Amniotic epithelial cell (primary cell): Measurements from ENCODE around the gene DHX35.
"Not testable (repeated sequence)": the region's sequence is repeated elsewhere in the genome, so short reads cannot be mapped to it uniquely, and the experiment has no call there.

Experiments
- DNase-seq: peaks from one replicate; pipeline ENCODE4 v3.0.0-alpha.2; 2010; ENCODE audit warnings: low read depth

Gene DHX35

DNA sequence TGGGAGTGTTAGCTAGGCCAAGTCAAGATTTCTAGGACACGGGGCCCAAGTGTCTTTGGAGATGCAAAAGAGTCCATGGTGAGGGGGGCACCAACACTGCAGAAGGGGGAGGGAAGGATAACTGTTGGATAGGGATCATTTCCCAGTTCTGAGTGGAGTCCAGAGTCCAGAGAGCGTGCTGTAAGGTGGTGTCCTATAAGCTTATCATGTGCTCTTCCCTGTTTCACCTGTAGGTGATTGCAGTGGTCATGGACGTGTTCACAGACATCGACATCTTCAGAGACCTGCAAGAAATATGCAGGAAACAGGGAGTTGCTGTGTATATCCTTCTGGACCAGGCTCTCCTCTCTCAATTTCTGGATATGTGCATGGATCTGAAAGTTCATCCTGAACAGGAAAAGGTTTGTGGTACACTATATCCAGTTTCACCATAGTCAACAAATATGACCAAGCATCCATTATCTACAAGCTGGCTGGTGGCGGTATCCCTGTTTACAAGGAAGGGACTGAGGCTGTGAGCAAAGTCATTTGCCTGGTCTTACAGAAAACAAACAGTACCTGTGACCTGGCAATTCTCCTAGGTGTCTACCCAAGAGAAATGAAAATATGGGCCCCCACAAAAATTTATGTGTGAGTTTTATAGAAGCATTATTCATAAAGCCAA, 20.3 kb upstream of the DHX35 start:
- DNase-seq = no peak

DNA sequence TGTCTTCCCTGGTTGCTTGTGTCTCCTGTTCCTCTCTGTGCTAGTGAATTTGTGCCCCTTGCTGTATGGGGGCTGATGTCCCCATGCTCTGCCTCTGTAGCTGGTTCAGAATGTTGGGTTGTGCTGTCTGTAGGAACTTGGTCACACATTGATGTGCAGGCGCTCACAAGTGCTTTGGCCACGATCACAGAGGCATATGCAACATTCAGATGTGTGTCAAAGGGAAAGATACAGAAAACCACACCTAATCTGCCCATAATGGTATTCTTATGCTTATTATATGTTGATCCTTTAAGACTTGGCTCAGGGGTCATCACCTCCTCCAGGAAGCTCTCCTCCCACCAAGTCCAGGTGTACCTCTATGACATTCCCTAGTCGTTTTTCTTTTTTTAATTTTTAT, 17.1 kb upstream of the DHX35 start:
- no peak for DNase-seq

DNA sequence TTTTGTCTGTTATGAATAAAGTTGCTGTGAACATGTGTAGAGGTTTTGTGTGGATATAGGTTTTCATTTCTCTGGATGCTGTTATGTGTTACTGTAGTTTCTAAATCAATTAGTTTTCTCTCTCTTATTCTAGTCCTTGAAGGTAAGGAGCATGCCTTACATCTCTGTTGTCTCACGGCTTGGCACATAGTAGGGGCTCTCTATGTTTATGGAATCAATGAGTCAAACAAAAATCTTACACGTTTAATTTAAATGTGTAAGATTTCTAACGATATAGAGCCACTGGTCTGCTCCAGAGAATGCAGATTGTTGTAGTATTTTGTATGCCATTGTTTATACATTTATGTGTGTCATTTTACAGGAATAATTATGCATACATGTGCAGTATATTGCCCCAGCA, 15.3 kb upstream of the DHX35 start:
- no peak for DNase-seq

DNA sequence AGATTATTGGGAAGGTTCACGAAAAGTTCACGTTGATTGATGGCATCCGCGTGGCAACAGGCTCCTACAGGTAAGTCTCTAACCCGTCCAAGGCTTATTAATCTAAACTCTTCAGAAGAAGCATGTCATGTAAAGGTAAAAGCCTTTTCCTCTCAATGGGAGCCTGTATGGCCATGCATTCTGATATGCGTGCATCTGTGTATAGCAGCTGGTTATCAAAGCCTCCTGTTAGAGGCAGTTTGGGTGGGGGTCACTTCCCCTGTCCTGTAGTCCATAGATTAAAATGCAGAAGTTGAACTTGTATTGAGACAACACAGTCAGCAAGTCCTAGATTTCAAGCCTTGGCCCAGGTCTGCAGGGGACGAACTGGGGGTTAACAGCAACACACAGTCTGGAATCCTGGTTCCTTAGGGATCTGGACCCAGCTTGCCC, 14.2 kb upstream of the DHX35 start:
- DNase-seq = no peak

DNA sequence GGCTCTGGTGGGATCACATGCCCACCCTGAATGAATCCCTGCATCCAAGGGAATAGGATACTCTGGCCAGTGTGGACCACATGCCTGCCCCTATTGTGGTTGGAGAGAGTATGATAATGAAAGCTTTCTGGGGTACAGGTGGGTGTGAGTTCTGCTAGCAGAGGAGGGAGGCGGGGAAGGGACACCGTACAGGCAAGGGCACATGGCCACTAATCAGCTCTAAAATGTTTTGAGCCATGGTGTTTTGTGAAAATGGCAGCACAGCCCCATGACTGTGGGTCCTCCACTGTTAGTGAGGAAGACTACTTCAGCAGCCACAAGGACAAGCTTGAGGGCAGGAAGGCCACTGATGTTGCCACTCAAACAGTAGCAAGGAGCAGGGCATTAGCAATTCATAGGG, 11.9 kb upstream of the DHX35 start:
- no peak for DNase-seq

DNA sequence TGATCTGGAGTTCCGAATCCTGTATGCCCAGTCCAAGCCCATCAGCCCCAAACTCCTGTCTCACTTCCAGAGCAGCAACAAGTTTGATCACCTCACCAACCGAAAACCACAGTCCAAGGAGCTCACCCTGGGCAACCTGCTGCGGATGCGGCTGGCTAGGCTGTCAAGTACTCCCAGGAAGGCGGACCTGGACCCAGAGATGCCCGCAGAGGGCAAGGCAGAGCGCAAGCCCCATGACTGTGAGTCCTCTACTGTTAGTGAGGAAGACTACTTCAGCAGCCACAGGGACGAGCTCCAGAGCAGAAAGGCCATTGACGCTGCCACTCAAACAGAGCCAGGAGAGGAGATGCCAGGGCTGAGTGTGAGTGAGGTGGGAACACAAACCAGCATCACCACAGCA, 10.5 kb upstream of the DHX35 start:
- DNase-seq = no peak

DNA sequence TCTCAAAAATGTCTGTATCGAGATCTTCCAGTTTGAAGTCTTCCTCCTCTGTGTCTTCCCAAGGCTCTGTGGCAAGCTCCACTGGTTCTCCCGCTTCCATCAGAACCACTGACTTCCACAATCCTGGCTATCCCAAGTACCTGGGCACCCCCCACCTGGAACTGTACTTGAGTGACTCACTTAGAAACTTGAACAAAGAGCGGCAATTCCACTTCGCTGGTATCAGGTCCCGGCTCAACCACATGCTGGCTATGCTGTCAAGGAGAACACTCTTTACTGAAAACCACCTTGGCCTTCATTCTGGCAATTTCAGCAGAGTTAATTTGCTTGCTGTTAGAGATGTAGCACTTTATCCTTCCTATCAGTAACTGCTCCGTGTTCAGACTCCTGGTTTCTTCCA, 10.0 kb upstream of the DHX35 start:
- DNase-seq = no peak

DNA sequence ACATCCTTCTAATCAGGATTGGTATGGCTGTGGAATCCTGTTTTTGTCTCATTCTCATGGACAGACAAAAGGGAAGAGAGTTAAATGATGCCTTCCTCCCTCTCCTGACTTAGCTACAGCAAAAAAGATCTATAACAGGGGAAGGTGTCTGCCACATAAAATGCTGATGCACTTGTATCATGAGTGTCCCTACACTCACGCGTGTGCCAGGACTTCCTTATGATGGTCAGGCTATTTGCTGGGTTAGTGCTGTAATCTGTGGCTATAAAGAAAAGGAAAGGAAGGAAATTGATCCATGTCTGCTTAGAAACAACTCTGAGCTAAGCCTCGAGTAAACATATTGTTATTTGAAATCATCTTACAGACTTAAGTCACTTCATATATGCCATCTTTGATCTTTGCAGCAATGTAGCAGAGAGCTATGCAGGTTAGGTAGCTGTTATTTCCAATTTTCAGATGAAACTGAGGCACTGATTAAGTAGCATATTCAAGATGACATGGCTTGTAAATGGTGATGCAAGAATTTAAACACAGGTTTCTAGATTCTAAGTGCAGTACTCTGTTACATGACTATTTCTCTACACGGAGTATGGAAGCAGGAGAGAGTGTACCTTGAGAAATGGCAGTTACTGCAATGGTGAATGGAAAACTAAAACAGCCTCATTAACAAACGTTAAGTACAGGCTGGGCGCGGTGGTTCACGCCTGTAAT, 8.4 kb upstream of the DHX35 start:
- DNase-seq = no peak

DNA sequence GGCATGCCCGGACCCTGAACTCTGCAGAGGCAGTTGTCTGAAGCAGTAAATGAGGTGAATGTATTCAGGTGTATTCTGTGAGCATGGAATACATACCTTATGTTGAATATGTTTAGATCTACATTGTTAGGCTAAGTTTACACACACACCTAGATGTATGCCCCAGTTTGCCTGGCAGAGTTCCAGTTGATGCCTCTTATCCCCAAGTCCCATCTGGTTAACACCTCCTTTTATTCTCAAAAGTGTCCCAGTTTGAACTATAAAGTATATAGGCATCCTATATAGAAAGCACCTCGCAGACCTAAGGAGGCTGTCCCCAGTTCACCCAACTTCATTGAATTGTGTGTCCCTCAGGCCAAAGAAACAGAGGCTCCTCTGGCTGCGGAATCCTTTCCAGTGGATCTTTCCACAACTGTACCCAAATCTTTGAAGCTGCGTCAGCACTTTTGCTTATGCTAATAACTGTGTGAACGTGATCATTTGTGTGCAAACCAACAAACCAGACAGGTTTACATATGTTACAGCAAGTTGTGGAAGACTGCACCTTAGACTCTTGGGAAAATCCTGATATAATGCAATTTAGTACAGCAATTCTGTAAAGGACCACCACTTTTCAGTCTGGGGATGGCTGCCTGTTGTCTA, 4.8 kb upstream of the DHX35 start:
- DNase-seq = no peak

DNA sequence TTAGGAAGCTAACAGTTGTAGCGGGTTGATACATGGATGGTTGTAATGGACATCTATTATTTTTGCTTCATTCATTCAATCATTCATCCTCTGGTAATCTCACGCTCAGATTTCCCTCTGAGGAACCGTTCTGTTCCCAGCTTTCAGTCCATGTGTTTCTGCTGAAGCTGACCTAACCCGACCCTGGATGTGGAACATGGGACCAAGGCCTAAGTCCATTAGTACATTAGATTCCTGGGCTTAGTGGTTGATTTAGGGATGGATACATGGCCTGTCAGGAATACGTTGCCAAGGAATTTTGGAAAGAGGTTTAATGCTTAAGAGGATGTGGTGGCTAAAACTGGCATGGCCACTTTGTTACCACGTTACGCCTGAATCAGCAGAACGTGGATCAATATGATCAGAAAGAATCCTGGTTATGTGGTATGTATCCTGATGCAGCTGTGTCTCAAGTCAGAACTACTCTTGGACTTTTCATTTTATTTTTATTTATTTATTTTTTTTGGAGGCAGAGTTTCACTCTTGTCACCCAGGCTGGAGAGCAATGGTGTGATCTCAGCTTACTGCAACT, 4.1 kb upstream of the DHX35 start:
- no peak for DNase-seq

DNA sequence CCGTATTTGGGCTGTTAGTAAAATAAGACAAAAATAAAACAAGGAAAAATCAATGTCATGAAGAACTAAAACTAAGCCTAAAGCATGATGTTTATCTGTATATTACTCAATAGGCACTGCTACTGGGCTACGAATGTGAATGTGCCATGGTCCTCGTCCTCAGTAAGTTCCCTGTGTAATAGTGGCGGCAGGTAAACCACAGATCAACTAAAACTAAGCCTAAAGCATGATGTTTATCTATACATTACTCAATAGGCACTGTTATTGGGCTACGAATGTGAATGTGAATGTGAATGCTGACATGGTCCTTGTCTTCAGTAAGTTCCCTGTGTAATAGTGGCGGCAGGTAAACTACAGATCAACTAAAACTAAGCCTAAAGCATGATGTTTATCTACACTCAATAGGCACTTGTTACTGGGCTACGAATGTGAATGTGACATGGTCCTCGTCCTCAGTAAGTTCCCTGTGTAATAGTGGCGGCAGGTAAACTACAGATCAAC, 1.9 kb upstream of the DHX35 start:
- not testable (repeated sequence) for DNase-seq

DNA sequence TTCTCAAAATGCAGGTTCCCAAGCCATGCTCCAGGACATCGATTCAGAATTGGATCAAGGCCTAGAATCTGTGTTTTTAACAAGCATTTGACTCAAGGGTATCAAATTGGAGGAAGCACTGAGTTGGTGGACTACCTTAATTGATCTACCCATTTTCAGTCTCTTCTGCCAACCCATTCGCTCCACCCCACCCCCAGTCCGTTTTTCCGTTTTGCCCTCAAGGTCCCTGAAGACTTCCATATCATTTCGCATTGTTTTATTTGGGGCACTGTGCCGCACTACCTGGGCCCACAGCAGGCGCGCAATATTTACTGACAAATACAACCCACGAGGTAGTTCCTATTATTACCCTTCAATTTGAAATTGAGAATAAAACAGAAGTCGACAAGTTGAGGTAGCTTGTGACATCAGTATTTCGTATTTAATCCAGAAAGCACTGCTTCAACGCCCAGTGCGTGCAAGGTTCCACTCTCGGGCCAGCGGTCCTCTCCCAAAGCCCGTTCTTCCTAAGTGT, 557 bp upstream of the DHX35 start:
- DNase-seq = no peak

DNA sequence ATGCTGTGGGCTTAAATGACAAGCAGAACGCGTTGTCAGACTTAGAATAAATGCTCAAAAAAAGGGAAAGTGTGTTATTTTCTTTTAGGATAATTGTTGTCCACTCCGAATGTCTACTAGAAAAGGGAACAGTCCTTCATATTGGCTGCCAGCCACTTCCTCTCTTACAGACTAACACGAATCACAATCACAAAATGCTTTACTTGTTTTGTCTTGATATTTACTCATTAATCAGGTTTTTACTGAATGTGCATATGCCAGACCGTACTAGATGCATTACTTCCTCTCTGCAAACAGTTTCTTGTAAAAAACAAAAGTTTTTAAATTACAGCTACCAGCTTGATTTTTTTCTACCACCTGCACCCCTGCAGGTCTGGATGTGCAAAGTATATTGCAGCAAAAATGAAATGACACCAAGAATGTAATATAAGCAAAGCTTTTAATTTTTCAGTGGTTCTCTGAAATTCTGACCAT, 821 bp downstream of the DHX35 start:
- no peak for DNase-seq

DNA sequence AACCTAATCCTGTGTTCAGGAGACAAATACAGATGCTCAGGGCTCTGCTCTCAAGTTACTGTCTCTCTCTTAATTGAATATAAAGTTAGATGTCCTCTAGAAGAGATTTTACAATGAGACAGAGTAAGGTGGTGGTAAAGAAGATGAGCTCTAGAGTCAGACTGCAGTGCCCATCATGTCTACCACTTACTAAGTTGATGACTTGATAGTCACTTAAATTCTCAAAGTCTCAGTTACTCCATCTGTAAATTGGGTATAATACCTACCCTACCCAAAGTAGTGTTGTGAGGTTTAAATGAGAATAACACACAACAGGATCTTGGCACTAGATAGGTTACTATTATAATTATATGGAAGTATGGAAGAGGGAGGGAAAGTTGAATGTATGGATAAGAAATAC, 1.6 kb downstream of the DHX35 start:
- DNase-seq = no peak

DNA sequence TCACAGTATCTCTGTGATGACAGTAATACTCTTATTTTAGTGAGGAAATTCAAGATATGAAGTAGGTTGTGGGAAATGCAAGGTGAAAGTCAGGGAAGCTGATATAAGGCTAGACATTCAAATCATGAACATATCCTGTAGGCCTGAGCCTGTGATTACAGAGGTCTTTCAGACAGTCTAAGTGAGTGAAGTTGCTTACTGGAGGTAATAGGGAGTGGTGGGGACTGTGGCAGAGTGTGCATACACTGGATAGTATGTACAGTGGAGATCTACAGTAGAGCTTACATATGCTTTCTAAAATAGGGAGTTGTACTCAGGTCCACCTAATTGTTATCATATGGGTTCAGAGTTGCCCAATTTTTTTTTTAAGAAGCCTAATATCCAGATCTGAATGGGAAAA, 3.1 kb downstream of the DHX35 start:
- DNase-seq = no peak

DNA sequence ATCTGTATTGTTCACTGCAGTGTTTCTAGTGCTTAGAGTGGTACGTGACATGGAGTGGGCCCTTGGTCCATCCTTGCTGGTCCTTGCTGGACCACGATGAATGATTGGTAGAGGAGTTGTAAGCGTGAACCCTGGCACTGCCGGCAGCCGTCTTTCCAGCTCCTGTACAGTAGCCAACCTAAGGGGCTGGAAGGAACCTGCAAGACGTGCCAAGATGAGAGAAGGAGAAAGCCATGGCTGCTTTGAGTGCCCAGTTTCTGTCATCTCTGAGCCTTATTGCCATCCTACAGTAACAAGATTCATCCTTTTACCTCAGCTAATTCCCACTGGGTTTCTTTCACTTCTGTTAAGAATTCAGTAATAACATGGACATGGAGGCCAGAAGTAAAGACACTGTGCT, 5.9 kb downstream of the DHX35 start:
- DNase-seq = no peak

DNA sequence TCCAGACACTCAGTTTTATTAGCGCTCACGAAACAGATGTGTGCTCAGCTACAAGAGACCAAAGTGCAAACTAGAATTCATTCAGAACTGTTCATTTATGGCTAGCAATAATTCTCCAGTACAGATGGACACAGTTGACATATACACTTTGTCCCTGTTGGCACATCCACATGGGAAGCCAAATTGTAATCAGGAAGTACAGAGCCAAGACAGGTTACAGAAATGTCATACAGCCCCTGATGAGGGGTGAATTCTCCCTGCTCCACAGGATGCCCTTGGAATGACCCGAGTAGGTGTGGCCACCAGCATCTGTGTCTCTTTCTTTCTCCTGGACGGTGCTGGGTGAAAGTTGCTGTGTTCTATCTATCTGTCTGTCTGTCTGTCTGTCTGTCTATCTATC, 7.6 kb downstream of the DHX35 start:
- no peak for DNase-seq

DNA sequence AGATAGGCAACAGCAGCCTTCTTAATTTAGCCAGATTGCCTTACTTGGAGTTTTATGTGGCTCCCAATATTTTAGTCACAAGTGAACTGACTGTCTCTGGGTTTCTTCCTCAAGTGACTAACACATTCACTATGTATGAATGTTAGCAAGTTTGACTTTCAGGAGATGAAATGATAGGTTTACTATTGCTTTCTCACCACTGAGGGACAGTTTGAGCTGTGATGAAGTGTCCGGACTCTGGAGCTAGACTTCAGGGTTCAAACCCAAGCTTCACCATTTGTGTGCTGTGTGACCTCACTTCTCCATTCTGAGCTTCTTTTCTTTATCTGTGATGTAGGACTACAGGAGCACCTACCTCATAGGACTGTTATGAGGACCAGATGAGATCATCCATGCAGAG, 8.2 kb downstream of the DHX35 start:
- DNase-seq = peak; percentile 72

DNA sequence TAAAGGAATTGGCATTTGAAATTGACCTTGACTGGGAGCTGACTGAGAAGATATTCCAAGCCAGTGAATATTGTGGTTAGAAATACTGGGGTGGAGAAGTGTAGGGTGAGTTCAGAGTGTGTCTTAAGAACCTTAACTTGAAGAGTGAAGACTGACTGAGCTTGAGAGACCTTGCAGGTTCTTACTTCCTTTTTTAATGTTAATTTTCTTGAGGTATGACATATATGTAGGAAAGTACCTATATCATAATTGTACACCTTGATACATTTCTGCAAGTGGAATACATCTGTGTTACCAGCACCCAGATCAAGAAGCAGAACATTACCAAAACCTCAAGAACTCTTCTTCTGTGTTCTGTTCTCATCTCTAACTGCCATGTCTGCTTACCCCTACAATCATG, 11.0 kb downstream of the DHX35 start:
- peak; percentile 41 for DNase-seq

DNA sequence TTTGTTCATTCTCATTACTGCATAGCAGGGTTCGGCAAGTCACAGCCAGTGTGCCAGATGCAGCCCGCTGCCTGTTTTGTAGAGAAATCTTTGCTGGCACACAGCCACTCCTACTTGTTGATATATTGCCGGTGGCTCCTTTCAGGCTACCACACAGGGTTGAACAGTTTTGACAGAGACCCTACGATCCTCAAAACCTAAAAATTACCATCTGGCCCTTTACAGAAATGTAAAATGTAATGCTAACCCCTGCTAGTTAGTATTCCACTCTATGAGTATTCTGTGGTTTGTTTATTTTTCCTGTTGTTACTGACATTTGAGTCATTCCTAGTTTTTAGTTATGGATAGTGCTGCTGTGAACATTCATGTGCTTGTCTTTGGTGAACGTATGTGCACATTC, 11.5 kb downstream of the DHX35 start:
- DNase-seq = peak; percentile 42

DNA sequence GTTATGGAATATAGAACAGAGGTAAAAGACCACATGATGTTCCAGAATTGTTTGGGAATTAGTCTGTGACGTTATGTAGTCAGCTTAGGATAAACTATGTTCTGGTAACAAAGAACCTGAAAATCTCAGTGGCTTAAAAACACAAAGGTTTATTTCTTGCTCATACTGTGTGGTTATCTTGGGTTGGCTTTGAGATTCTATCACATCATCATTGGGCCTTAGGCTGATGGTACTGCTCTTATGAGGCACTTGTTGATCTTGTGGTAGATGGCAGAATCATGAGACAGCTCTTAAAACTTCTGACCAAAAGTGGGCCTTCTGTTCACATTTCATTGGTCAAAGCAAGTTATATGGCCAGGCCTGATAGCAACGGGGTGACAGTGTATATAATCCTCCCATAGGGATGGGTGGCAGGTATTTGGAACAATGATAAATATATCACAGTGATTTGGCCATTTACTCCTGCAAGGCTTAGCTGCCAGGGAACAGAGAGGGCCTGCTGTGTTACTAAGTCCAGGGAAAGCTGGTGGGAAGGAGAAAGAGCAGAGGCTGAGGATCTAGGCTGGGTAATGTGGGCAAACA, 13.5 kb downstream of the DHX35 start:
- peak; percentile 52 for DNase-seq

DNA sequence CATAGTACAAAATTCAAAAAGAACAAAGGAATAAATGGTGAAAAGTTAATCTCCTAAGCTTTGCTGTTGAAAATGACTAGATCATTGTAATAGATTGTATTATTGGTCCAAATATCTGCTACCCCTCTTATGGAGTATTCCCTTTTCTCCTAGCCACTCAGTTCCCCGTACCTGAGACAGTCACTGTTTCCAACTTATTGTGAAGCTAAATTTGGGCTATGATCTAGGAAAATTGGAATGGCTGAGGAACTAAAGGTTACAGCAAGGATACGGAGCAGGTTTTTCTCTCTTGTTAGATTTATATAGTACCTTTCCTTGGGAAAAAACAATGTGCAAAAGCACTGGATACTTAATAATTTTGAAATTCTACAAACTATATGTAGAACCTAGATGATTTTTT, 17.3 kb downstream of the DHX35 start:
- no peak for DNase-seq
